Measurements from ENCODE around the gene KATNB1. TPM values are rescaled to one million over a fixed set of nuclear protein-coding genes. Genes with fewer than 3 reads are reported as not detected.

KATNB1 gene
- total and polyA plus RNA-seq, 4 experiments from 2014 or later: 23.6 to 26.1 (median 25.5) TPM

DNA sequence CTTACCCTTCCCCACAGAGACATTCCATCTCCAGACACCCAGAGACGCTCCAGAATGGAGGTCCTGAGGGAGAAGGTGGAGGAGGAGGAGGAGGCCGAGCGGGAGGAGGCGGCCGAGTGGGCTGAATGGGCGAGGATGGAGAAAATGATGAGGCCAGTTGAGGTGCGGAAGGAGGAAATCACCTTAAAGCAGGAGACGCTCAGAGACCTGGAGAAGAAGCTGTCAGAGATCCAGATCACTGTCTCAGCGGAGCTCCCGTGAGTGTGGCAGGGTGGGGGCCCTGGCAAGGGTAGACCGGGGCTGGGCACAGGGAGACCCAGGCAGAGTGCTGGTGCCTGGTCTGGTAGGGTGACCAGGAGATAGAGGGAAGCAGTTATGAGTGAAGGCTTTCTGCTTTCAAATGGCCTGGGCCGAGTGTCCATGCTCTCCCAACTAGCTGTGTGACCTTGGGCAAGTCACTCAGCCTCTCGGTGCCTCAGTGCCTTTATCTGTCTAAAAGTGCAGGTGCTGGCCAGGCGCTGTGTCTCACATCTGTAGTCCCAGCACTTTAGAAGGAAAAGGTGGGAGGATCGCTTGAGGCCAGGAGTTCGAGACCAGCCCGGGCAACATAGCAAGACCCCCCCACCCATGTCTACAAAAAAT lies 37.6 kb upstream of the KATNB1 start:
- Mint-ChIP-seq H3K4me3 (no peak overlapping the region), H3K27me3 (peaks cover 0 to 2% of the 10 kb centered on the region in 2 donors), H3K27ac (peak overlapping the region in 1 of 7 donors; percentile 6), H3K36me3 (no peaks in the 10 kb centered on the region), H3K4me1 (peaks cover 0 to 2% (median 0%) of the 10 kb centered on the region in 4 donors), H3K9me3 (no peaks in the 10 kb centered on the region)
- H3K36me3 ChIP-seq (ENCODE audit: insufficient read depth, low read length): no peaks in the 10 kb centered on the region
- POLR2A ChIA-PET (ENCODE audit: partially characterized antibody): no interaction called here
- no peaks in the 10 kb centered on the region for H3K27me3 ChIP-seq (ENCODE audit: insufficient read depth, low read length)
- intact Hi-C loops (cut with micrococcal nuclease): no loop called here
- no peak overlapping the region for H3K4me3 ChIP-seq (ENCODE audit: low read length in 2 of 2)
- CTCF ChIA-PET (ENCODE audit: partially characterized antibody): interaction anchor here (1.5 kb wide), 1 partner anchor 107 kb away, joined by 3 read pairs; no protein-coding TSS in a partner anchor
- no peaks in the 10 kb centered on the region for H3K9me3 ChIP-seq (ENCODE audit: control insufficient read depth in 1 of 2, low read length in 2 of 2)
- DNase-seq: no peak
- no peak overlapping the region for H3K27ac ChIP-seq (ENCODE audit: low read depth, low read length)
- H3K4me1 ChIP-seq (ENCODE audit: insufficient read depth, low read length): no peaks in the 10 kb centered on the region

DNA sequence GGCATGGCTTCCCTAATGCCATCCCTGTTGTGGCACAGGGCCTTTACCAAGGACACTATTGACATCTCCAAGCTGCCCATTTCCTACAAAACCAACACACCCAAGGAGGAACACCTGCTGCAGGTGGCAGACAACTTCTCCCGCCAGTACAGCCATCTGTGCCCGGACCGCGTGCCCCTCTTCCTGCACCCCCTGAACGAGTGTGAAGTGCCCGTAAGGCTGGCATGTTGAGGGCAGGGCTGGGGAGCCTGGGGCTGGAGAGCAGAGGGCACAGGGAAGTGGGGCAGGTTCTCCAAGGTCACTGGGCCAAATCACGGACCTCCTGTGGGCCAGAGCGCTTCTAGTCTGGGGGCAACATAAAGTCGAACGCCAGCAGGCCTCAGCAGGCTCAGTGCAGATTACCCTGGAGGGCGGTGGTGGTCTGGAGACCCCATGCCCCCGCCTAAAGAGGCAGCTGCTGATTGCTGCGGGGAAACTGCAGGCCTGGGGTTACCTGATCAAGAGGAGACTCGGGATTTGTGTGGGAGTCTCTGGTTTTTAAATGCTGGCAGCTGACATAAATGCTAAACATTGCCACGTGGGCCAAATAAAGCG lies 36.7 kb upstream of the KATNB1 start:
- H3K27ac ChIP-seq (ENCODE audit: low read depth, low read length): no peak overlapping the region
- H3K4me3 ChIP-seq (ENCODE audit: low read length in 2 of 2): no peak overlapping the region
- H3K27ac Mint-ChIP-seq: no peak overlapping the region
- no peaks in the 10 kb centered on the region for H3K4me1 ChIP-seq (ENCODE audit: insufficient read depth, low read length)
- no peaks in the 10 kb centered on the region for H3K36me3 ChIP-seq (ENCODE audit: insufficient read depth, low read length)
- H3K27me3 ChIP-seq (ENCODE audit: insufficient read depth, low read length): no peaks in the 10 kb centered on the region
- H3K36me3 Mint-ChIP-seq: no peaks in the 10 kb centered on the region
- H3K4me1 Mint-ChIP-seq: peaks cover 0 to 2% (median 0%) of the 10 kb centered on the region in 4 donors
- DNase-seq: no peak
- POLR2A ChIA-PET (ENCODE audit: partially characterized antibody): no interaction called here
- H3K9me3 ChIP-seq (ENCODE audit: control insufficient read depth in 1 of 2, low read length in 2 of 2): no peaks in the 10 kb centered on the region
- intact Hi-C loops (cut with micrococcal nuclease): no loop called here
- CTCF ChIA-PET (ENCODE audit: partially characterized antibody): interaction anchor here (1.5 kb wide), 1 partner anchor 108 kb away, joined by 3 read pairs; no protein-coding TSS in a partner anchor
- H3K4me3 Mint-ChIP-seq: no peak overlapping the region
- H3K27me3 Mint-ChIP-seq: peaks cover 0 to under 1% of the 10 kb centered on the region in 2 donors
- H3K9me3 Mint-ChIP-seq: no peaks in the 10 kb centered on the region

DNA sequence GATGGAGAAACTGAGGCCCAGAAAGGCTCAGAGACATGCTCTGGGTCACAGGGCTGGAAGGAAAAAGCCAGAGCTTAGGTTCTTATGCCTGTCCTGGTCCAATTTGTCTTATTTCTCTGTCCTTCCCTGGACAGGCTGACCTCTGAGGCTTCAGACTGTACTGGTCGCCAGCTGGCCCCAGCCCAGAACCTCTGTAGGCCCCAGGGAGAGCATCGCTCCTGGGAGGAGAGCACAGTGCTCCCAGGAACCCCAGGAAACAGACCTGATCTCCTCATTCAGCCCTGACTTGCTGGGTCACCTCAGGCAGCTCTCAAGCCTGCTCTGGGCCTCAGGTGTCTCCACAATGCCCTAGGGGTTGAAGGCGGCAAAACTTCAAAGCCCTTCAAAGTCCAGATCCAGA lies 36.1 kb upstream of the KATNB1 start:
- CTCF ChIA-PET (ENCODE audit: partially characterized antibody): interaction anchor here (1.5 kb wide), 1 partner anchor 108 kb away, joined by 3 read pairs; no protein-coding TSS in a partner anchor
- no peak overlapping the region for H3K4me3 ChIP-seq (ENCODE audit: low read length in 2 of 2)
- no peaks in the 10 kb centered on the region for H3K9me3 ChIP-seq (ENCODE audit: control insufficient read depth in 1 of 2, low read length in 2 of 2)
- H3K4me3 Mint-ChIP-seq: no peak overlapping the region
- no peaks in the 10 kb centered on the region for H3K27me3 ChIP-seq (ENCODE audit: insufficient read depth, low read length)
- H3K36me3 ChIP-seq (ENCODE audit: insufficient read depth, low read length): no peaks in the 10 kb centered on the region
- no peak for DNase-seq
- POLR2A ChIA-PET (ENCODE audit: partially characterized antibody): no interaction called here
- H3K9me3 Mint-ChIP-seq: no peaks in the 10 kb centered on the region
- peaks cover 0 to 2% (median 0%) of the 10 kb centered on the region in 4 donors for H3K4me1 Mint-ChIP-seq
- H3K27ac ChIP-seq (ENCODE audit: low read depth, low read length): no peak overlapping the region
- no peak overlapping the region for H3K27ac Mint-ChIP-seq
- no peaks in the 10 kb centered on the region for H3K36me3 Mint-ChIP-seq
- intact Hi-C loops (cut with micrococcal nuclease): no loop called here
- H3K4me1 ChIP-seq (ENCODE audit: insufficient read depth, low read length): no peaks in the 10 kb centered on the region
- no peaks in the 10 kb centered on the region for H3K27me3 Mint-ChIP-seq

DNA sequence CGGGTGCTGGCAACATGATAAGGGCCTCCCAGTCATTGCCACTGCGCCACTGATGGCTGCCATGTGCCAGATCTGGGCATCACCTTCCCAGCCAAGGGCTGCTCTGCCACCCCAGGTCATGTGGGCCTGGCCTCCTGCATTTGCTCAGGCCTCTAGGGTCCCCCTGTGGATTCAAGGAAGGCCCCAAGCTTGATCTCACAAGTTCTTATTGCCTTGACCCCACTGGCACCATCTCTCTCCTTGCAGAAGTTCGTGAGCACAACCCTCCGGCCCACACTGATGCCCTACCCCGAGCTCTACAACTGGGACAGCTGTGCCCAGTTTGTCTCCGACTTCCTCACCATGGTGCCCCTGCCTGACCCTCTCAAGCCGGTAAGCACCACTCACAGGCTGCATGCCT lies 35.7 kb upstream of the KATNB1 start:
- H3K36me3 Mint-ChIP-seq: no peaks in the 10 kb centered on the region
- POLR2A ChIA-PET (ENCODE audit: partially characterized antibody): no interaction called here

DNA sequence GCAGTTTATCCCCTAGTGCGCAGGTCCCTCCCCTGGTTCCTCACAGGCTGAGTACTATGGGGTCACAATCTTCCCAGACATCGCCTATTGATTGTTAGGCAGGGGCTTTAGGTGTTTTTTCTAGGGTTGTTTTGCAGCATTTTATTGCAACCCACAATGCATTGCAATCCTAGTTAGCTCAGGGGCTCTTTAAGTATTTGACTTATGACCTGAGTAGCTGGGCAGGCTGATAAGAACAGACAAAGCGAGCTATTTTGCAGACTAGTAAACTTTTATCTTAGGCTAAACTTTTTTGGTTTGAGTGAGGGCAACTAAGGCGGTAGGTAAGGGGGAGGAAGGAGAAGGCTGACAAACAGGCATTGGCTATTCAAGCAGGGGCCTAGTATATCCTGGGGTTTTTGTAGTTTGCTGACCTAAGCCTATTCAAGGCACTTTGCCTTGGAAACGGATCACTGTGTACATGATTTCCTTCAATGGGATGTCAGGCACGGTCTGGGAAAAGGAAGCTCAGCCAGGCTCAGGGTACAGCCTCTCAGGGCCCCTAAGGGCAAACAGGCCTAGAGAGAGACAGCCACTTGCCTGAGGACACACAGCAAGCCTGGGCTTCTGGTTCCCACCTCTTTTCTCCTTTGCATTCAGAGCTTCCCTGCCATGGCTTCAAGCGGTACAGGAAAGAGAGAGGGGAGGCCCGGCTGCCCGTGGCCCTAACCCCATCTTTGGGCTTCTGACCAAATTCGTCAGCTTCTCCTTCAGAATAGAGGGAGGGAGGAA lies 34.6 kb upstream of the KATNB1 start:
- CTCF ChIA-PET (ENCODE audit: partially characterized antibody): interaction anchor here (0.7 kb wide), 1 partner anchor 403 kb away, joined by 5 read pairs; no protein-coding TSS in a partner anchor
- Mint-ChIP-seq H3K36me3 (no peaks in the 10 kb centered on the region), H3K4me3 (no peak overlapping the region), H3K27me3 (no peaks in the 10 kb centered on the region), H3K9me3 (no peaks in the 10 kb centered on the region), H3K4me1 (no peaks in the 10 kb centered on the region), H3K27ac (no peak overlapping the region)
- Histone ChIP-seq H3K9me3 (ENCODE audit: control insufficient read depth in 1 of 2, low read length in 2 of 2) (no peaks in the 10 kb centered on the region), H3K4me3 (ENCODE audit: low read length in 2 of 2) (no peak overlapping the region), H3K4me1 (ENCODE audit: insufficient read depth, low read length) (no peaks in the 10 kb centered on the region), H3K36me3 (ENCODE audit: insufficient read depth, low read length) (no peaks in the 10 kb centered on the region), H3K27me3 (ENCODE audit: insufficient read depth, low read length) (no peaks in the 10 kb centered on the region), H3K27ac (ENCODE audit: low read depth, low read length) (no peak overlapping the region)
- no peak for DNase-seq
- POLR2A ChIA-PET (ENCODE audit: partially characterized antibody): no interaction called here
- intact Hi-C loops (cut with micrococcal nuclease): no loop called here

More for the DNA sequence above, 35.7 kb upstream of the KATNB1 start:
- no peak overlapping the region for H3K27ac ChIP-seq (ENCODE audit: low read depth, low read length)
- no peaks in the 10 kb centered on the region for H3K36me3 ChIP-seq (ENCODE audit: insufficient read depth, low read length)
- Mint-ChIP-seq H3K4me1 (no peaks in the 10 kb centered on the region), H3K4me3 (no peak overlapping the region), H3K27me3 (no peaks in the 10 kb centered on the region), H3K9me3 (no peaks in the 10 kb centered on the region), H3K27ac (no peak overlapping the region)
- H3K9me3 ChIP-seq (ENCODE audit: control insufficient read depth in 1 of 2, low read length in 2 of 2): no peaks in the 10 kb centered on the region
- H3K4me3 ChIP-seq (ENCODE audit: low read length in 2 of 2): no peak overlapping the region
- intact Hi-C loops (cut with micrococcal nuclease): no loop called here
- no peak for DNase-seq
- no peaks in the 10 kb centered on the region for H3K4me1 ChIP-seq (ENCODE audit: insufficient read depth, low read length)
- H3K27me3 ChIP-seq (ENCODE audit: insufficient read depth, low read length): no peaks in the 10 kb centered on the region
- CTCF ChIA-PET (ENCODE audit: partially characterized antibody): interaction anchor here (0.7 kb wide), 1 partner anchor 404 kb away, joined by 5 read pairs; no protein-coding TSS in a partner anchor

DNA sequence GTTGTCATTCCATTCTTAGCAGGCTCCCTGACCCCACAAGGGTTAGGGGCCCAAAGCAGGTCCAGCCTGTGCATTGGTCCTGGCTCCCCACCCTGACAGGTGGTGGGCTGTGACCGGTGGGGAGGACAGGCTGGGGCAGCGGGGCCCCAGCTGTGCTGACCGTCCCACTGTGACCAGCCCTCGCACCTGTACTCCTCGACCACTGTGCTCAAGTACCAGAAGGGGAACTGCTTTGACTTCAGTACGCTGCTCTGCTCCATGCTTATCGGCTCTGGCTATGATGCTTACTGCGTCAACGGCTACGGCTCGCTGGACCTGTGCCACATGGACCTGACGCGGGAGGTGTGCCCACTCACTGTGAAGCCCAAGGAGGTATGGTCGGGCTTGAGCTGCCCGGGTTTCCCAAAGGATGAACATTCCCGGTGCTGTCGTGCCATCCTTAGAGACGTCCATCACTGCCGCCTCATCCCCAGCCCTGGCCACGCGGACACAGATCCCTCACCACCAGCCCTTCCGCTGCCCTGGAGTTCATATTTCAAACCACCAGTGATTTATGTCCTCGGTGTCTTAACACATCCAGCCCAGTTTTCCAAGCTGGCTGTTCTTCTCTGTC lies 33.7 kb upstream of the KATNB1 start:
- Mint-ChIP-seq H3K9me3 (peaks cover 0 to 2% (median 0%) of the 10 kb centered on the region in 8 donors), H3K27ac (no peak overlapping the region), H3K27me3 (peaks cover 0 to under 1% of the 10 kb centered on the region in 2 donors), H3K4me1 (no peaks in the 10 kb centered on the region), H3K36me3 (no peaks in the 10 kb centered on the region), H3K4me3 (no peak overlapping the region)
- intact Hi-C loops (cut with micrococcal nuclease): no loop called here
- Histone ChIP-seq H3K4me1 (ENCODE audit: insufficient read depth, low read length) (no peaks in the 10 kb centered on the region), H3K9me3 (ENCODE audit: control insufficient read depth in 1 of 2, low read length in 2 of 2) (no peaks in the 10 kb centered on the region), H3K36me3 (ENCODE audit: insufficient read depth, low read length) (no peaks in the 10 kb centered on the region), H3K4me3 (ENCODE audit: low read length in 2 of 2) (no peak overlapping the region), H3K27me3 (ENCODE audit: insufficient read depth, low read length) (no peaks in the 10 kb centered on the region), H3K27ac (ENCODE audit: low read depth, low read length) (no peak overlapping the region)
- DNase-seq: no peak
- ChIA-PET CTCF (ENCODE audit: partially characterized antibody) (no interaction called here), POLR2A (ENCODE audit: partially characterized antibody) (no interaction called here)
